Body of pancreas (tissue), 4 donors: ENCODE results near the gene ZNF281.

ENCODE experiments used
- CTCF ChIP-seq, 7 experiments: fragments of 450-650 bp in 4 of 7; fragments of 200-600 bp in 3 of 7; sonication (generic) in 3 of 7; IDR thresholded peaks; one replicate each; pipeline ENCODE4 v1.5.1; 2016 to 2019; ENCODE audit warnings: antibody characterized with exemption in 7 of 7
- POLR2A ChIP-seq, 3 donors: fragments of 450-650 bp; IDR thresholded peaks; one replicate each; pipeline ENCODE4 v1.6.1; 2016; ENCODE audit warnings: antibody characterized with exemption in 3 of 3, mild to moderate bottlenecking in 2 of 3

- TF ChIP-seq CTCF (IDR thresholded peaks at IDR 0.05) (no peak), POLR2A (IDR thresholded peaks at IDR 0.05) (no peak)
Observed at GRCh38 chr1:200386416-200386815, 23.4 kb downstream of the ZNF281 start.
